Activated CD4-positive, alpha-beta memory T cell treated with anti-CD3 and anti-CD28 coated beads, Interleukin-2, amount 10 ng/mL, durations not matched to agents 7 days and 5 days (primary cell): Measurements from ENCODE around the gene PTGDS. TPM values are rescaled to one million over a fixed set of nuclear protein-coding genes. Genes with fewer than 3 reads are reported as not detected.
A peak's percentile ranks its signal among the peaks of the same experiment; 100 is the strongest.

Experiments
- CTCF ChIA-PET: fragments of 350-600 bp; sonication (Branson Sonifier 250); formaldehyde crosslinking; loops from one replicate; lab custom pipeline; 2021; ENCODE audit warnings: antibody characterized with exemption, inconsistent platforms; lab: Charles Lee
- POLR2A ChIA-PET: fragments of 350-600 bp; sonication (Branson Sonifier 250); formaldehyde crosslinking; loops from one replicate; lab custom pipeline; 2021; ENCODE audit warnings: antibody characterized with exemption; lab: Charles Lee
- DNase-seq: peaks from one replicate; pipeline ENCODE4 v3.0.0-alpha.2; 2020
- H3K27ac Mint-ChIP-seq: one replicate; pipeline ENCODE4 v1.8.0; 2021; ENCODE audit warnings: mild to moderate bottlenecking, mixed read lengths
- H3K27me3 Mint-ChIP-seq: one replicate; pipeline ENCODE4 v1.8.0; 2021; ENCODE audit warnings: mixed read lengths
- H3K36me3 Mint-ChIP-seq: one replicate; pipeline ENCODE4 v1.8.0; 2021; ENCODE audit warnings: low read depth, mixed read lengths
- H3K4me1 Mint-ChIP-seq: one replicate; pipeline ENCODE4 v1.8.0; 2021; ENCODE audit warnings: mixed read lengths
- H3K4me3 Mint-ChIP-seq: one replicate; pipeline ENCODE4 v1.8.0; 2021; ENCODE audit warnings: mild to moderate bottlenecking, mixed read lengths
- H3K9me3 Mint-ChIP-seq: one replicate; pipeline ENCODE4 v1.8.0; 2021; ENCODE audit warnings: mixed read lengths
- total RNA-seq, 2 experiments: library from RNA; stranded (reverse); gene quantifications; one replicate each; pipeline ENCODE4 v1.2.3, GENCODE V29; 2021

PTGDS gene
- total RNA-seq, 2 experiments from 2014 or later: 44.2 to 45.4 TPM

DNA sequence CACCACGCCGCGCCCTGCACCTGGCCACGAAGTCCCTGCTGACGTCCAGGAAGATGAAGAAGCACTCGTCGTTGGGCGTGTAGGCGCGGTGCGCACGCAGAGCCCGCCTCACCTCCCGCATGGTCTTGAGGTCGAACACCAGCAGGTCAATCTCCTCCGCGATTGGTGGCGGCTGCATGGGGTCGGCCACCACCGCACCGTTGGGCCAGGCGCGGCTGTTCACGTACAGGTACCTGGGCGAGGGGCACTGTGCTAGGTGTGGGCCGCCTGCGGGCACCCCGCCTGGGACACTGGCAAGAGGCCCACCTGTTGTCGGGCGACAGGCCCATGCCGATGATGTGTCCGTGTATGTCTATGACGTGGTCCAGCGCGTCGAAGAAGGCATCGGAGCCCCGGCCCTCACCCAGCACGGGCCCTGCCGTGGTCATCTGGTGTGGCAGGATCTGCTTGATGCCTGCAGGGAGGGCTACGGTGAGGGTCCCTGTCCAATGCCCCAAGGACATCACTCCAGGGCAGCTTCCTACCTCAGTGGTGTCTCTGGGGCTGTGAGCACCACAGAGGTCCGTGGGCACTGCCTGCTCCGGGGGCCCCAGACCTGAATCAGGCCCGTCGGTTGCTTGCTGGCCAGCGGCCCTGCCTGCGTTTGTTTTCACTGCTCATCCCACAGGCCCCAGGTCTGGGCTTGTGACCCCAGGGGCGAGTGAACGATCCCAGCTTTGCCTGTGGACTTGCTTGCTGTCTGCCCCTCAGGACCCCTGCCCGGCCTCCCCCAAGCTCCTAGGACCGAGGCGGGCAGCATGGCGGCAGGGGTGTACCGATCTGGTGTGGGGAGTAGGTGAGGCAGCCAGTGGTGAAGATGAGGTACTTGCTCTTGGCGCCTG lies 35.8 kb upstream of the PTGDS start:
- no peaks in the 10 kb centered on the region for H3K9me3 Mint-ChIP-seq
- POLR2A ChIA-PET: no interaction called here
- H3K4me1 Mint-ChIP-seq: peaks cover 19% of the 10 kb centered on the region
- CTCF ChIA-PET: no interaction called here
- no peak for DNase-seq
- H3K36me3 Mint-ChIP-seq: peaks cover 33% of the 10 kb centered on the region
- H3K27ac Mint-ChIP-seq: no peak overlapping the region
- no peak overlapping the region for H3K4me3 Mint-ChIP-seq
- H3K27me3 Mint-ChIP-seq: no peaks in the 10 kb centered on the region

DNA sequence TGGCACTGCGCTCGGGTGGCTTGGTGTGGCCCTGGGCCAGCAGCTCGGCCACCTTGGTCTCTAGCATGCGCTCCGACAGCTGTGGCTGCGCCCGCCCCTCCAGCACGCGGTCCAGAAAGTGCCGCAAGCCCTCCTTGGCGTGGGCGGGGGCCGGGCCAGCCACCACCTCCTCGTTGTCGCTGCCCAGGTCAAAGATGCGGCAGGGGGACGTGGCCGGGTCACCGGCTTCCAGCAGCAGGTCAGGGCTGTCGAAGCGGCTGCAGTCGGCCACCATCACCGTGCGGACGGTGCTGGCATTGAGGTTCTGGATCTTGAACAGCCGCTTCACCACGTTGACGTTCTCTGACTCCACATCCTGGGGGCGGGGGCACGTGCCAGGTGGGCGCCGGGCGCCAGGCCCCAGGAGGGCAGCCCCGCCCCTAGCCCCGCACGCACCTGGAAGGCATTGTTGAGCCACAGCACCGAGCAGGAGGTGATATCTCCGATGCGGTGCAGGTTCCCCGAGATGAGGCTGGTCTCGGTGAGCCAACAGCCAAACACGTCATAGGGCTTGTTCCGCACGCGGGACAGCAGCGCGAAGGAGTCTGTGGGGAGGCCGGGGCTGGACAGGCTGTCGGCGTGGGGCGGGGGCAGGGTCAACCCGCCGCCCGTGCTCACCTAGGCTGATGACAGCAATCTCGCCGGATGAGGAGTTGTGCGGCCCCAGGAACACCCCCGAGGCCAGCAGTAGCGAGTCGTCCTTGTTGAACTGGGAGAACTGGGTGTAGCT lies 35.0 kb upstream of the PTGDS start:
- CTCF ChIA-PET: no interaction called here
- Mint-ChIP-seq H3K27ac (peak overlapping the region; percentile 52), H3K27me3 (no peaks in the 10 kb centered on the region), H3K9me3 (no peaks in the 10 kb centered on the region), H3K4me3 (peak overlapping the region; percentile 67), H3K36me3 (peaks cover 31% of the 10 kb centered on the region), H3K4me1 (peaks cover 18% of the 10 kb centered on the region)
- no peak for DNase-seq
- POLR2A ChIA-PET: interaction anchor here (0.7 kb wide), 1 partner anchor 172 kb away, joined by 3 read pairs; the partner anchor contains the start of gene DPP7

DNA sequence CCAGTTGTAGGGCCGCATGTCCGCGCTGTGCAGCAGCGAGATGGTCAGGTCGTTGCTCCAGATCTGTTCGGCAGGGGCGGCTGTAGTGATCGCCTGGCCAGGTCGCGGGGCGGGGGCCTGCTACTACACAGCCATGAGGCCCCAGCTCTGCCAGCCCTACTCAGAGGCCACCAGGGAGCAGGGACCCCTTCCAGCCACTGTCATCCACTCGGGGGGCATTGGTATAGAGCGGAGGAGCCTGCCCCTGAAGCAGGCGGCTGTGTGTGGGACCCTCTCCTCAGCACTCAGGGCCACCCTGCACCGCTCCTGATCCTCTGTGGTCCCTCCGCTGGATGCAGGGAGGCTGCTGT lies 34.4 kb upstream of the PTGDS start:
- Mint-ChIP-seq H3K9me3 (no peaks in the 10 kb centered on the region), H3K27me3 (no peaks in the 10 kb centered on the region), H3K4me1 (peaks cover 18% of the 10 kb centered on the region), H3K36me3 (peaks cover 30% of the 10 kb centered on the region), H3K4me3 (peak overlapping the region; percentile 67), H3K27ac (peak overlapping the region; percentile 52)
- ChIA-PET CTCF (interaction anchor here (7.2 kb wide), 1 partner anchor 90 kb away, joined by 149 read pairs; the partner anchor contains the start of gene FUT7), POLR2A (interaction anchor here (0.7 to 2.0 kb wide), 3 partner anchors 41 to 172 kb away, joined by 3 to 11 read pairs (median 8); partner anchors contain the start of gene DPP7)
- no peak for DNase-seq

DNA sequence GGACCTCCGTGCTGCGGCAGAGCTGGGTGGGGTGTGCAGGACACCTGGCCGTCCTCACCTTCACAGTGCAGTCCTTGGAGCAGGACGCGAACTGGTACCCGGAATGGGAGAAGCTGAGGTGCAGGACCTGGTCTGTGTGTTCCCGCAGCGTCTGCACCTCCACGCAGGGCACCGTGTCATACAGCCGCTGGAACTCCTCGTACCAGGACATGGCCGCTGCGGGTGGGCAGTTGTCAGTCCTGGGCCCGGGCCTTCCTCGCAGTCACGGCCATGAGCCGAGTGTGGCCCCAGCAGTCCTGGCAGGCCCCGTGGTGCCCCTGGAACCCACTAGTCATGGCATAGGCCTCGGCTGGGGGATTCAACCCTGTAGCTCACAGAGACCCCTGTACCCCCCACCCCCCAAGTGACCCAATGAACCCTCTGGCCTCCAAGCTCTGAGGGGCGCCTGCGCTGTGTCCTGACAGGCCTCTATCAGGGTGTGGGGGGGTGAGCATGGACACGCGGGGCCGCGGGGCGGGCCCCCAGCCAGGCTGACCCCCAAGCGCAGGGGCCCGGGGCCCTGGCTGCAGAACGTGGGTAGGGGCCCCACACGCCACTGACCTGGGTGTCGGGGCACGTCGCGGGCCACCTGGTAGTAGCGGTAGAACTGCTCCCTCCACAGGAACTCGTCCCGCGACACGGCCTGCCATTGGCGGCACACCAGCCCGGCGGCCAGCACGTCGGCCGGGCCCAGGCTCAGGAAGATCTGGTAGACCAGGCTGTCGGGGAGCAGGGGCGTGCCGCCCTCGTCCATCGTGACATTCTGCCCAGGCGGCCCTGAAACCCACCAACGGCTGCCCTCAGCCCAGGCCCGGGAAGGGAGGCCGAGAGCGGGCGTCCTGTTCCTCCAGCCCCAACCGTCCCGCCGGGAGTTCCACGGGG lies 33.8 kb upstream of the PTGDS start:
- peak overlapping the region; percentile 74 for H3K27ac Mint-ChIP-seq

DNA sequence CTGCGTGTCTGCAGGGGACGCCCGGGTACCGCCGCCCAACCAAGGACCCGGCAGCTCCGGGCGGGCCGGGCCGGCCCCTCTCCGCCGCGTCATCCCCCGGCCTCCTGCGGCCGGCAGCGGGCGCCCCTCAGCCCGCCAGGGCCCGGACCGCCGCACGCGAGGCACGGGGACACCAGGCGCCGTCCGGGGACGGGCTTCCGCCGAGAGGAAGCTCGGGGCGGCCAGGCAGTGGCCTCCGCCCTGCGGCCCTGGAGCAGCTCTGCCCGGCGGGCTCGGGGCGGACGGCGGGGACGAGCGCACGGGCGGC lies 33.1 kb upstream of the PTGDS start:
- no peaks in the 10 kb centered on the region for H3K27me3 Mint-ChIP-seq
- peaks cover 27% of the 10 kb centered on the region for H3K36me3 Mint-ChIP-seq
- ChIA-PET POLR2A (interaction anchor here (0.8 to 2.0 kb wide), 13 partner anchors 21 to 136 kb away, joined by 3 to 11 read pairs (median 4); partner anchors contain the start of genes AJM1, PAXX and RABL6), CTCF (interaction anchor here (0.6 to 7.2 kb wide), 3 partner anchors 55 to 123 kb away, joined by 3 to 149 read pairs (median 6); partner anchors contain the start of gene FUT7)
- peak overlapping the region; percentile 80 for H3K4me3 Mint-ChIP-seq
- peak overlapping the region; percentile 74 for H3K27ac Mint-ChIP-seq
- DNase-seq: no peak
- H3K4me1 Mint-ChIP-seq: peaks cover 25% of the 10 kb centered on the region
- no peaks in the 10 kb centered on the region for H3K9me3 Mint-ChIP-seq

More for the DNA sequence above, 33.8 kb upstream of the PTGDS start:
- POLR2A ChIA-PET: interaction anchor here (0.7 to 2.0 kb wide), 13 partner anchors 21 to 171 kb away, joined by 3 to 11 read pairs (median 4); partner anchors contain the start of genes AJM1, DPP7, PAXX and RABL6
- peaks cover 22% of the 10 kb centered on the region for H3K4me1 Mint-ChIP-seq
- H3K9me3 Mint-ChIP-seq: no peaks in the 10 kb centered on the region
- peak overlapping the region; percentile 80 for H3K4me3 Mint-ChIP-seq
- CTCF ChIA-PET: interaction anchor here (0.5 to 7.2 kb wide), 3 partner anchors 31 to 90 kb away, joined by 3 to 149 read pairs (median 3); partner anchors contain the start of gene FUT7
- H3K36me3 Mint-ChIP-seq: peaks cover 30% of the 10 kb centered on the region
- H3K27me3 Mint-ChIP-seq: no peaks in the 10 kb centered on the region
- DNase-seq: peak; percentile 57

DNA sequence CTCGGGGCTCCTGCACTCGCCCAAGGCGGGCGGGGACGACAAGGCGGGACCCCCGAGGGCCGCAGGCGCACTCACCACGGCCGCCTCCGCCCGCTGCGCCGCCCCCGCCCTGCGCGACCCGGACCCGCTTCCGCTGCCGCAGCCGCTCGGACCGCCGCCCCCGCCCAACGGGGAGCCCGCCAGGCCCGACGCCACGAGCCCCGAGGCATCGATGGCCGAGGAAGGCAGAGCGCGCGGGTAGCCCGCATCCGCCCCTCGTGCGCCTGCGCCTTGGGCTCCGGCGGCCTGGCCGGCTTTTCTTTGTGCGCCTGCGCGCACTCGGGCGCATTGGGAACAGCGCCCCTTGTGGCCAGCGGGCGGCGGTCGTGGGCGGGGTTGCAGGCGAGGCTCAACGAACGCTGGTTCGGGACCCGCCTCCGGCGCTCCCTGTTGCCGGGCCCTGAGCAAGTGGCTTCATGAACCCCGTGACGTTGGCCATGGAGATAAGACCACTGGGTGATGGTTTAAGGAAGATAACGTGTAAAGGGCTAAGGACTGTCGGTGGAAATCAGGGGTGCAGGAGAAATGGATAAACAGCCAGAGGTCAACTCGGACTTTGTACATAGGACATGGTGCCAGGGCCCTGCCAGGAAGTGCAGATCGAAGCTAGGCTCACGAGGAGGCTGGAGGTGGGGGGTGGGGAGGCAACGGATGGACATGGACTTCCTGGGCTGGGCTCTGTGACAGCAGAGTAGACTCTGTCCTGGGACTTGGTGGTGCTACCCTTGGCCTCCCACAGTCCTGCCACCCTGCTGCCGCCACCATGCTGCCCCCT lies 32.6 kb upstream of the PTGDS start, which contains the start of the genes C8G and FBXW5:
C8G (plus strand) TSS at position 725 of the 814 bp plus-strand sequence; CDS start at position 803, 78 bp downstream.
FBXW5 (minus strand) TSS at position 220 of the 814 bp plus-strand sequence. CDS start 655 bp downstream, outside the sequence.
- H3K4me1 Mint-ChIP-seq: peaks cover 25% of the 10 kb centered on the region
- no peaks in the 10 kb centered on the region for H3K27me3 Mint-ChIP-seq
- peak within 1 kb of the TSS; percentile 77 for H3K27ac Mint-ChIP-seq
- DNase-seq: peak; percentile 96
- peaks cover 22% of the 10 kb centered on the region for H3K36me3 Mint-ChIP-seq
- ChIA-PET CTCF (interaction anchor here (0.6 to 7.2 kb wide), 3 partner anchors 54 to 123 kb away, joined by 3 to 149 read pairs (median 6); partner anchors contain the start of gene FUT7), POLR2A (interaction anchor here (0.8 to 3.9 kb wide), 14 partner anchors 15 to 137 kb away, joined by 3 to 19 read pairs (median 4); partner anchors contain the start of genes AJM1, PAXX and RABL6)
- no peaks in the 10 kb centered on the region for H3K9me3 Mint-ChIP-seq
- peak within 1 kb of the TSS; percentile 80 for H3K4me3 Mint-ChIP-seq

DNA sequence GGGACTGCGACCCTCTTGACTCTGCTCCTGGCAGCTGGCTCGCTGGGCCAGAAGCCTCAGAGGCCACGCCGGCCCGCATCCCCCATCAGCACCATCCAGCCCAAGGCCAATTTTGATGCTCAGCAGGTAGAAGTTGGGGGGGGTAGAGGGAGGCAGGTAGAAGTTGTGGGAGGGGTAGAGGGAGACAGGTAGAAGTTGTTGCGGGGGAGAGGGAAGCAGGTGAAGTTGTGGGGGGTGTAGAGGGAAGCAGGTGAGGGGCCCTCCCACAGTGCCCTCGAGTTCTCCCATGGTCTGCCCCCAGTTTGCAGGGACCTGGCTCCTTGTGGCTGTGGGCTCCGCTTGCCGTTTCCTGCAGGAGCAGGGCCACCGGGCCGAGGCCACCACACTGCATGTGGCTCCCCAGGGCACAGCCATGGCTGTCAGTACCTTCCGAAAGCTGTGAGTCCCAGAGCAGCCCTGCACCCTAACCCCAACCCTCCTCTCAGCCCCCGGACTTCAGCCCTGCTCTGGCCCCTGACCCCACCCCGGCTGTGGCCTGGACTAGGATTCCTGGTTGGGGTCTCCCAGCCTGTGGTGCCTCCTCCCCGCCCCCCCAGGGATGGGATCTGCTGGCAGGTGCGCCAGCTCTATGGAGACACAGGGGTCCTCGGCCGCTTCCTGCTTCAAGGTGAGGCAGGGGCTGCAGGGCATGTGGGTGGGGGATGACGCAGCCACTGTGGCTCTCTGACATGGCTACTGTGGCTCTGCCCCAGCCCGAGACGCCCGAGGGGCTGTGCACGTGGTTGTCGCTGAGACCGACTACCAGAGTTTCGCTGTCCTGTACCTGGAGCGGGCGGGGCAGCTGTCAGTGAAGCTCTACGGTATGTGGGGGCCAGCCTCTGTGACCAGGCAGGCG lies 31.7 kb upstream of the PTGDS start:
- Mint-ChIP-seq H3K4me3 (peak overlapping the region; percentile 48), H3K4me1 (peaks cover 26% of the 10 kb centered on the region), H3K36me3 (peaks cover 21% of the 10 kb centered on the region), H3K9me3 (no peaks in the 10 kb centered on the region), H3K27me3 (no peaks in the 10 kb centered on the region), H3K27ac (no peak overlapping the region)
- POLR2A ChIA-PET: interaction anchor here (0.6 to 3.9 kb wide), 4 partner anchors 14 to 102 kb away, joined by 3 to 19 read pairs (median 4); no protein-coding TSS in a partner anchor
- CTCF ChIA-PET: interaction anchor here (1.0 to 7.2 kb wide), 3 partner anchors 15 to 88 kb away, joined by 3 to 149 read pairs (median 3); partner anchors contain the start of genes FUT7 and PAXX
- DNase-seq: no peak

DNA sequence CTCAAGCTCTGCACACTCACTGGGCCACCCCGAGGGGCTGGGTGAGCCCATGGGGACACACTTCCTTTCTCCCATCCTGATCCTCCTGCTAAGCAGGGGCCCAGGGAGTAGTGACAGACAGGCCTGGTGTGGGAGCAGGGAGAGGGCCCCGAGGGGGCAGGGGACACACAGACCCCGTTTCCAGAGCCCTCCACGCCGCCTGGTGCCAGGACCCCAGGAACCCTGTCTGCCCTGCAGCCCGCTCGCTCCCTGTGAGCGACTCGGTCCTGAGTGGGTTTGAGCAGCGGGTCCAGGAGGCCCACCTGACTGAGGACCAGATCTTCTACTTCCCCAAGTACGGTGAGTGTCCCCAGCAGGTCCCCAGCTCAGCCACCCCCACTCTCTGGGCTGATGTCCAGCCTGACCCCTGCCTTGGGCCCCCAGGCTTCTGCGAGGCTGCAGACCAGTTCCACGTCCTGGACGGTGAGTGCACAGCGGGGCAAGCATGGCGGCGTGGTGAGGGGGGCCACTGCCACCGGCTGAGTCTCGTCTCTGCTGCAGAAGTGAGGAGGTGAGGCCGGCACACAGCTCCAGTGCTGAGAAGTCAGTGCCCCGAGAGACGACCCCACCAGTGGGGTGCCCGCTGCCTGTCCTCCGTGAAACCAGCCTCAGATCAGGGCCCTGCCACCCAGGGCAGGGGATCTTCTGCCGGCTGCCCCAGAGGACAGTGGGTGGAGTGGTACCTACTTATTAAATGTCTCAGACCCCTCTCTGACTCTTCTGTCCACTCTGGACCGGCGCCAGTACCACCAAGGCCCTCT lies 30.9 kb upstream of the PTGDS start:
- peaks cover 14% of the 10 kb centered on the region for H3K36me3 Mint-ChIP-seq
- ChIA-PET CTCF (interaction anchor here (0.7 to 7.2 kb wide), 5 partner anchors 9 to 87 kb away, joined by 3 to 149 read pairs (median 3); partner anchors contain the start of genes FUT7 and PAXX), POLR2A (interaction anchor here (0.6 to 3.9 kb wide), 3 partner anchors 14 to 103 kb away, joined by 3 to 19 read pairs (median 4); no protein-coding TSS in a partner anchor)
- H3K27ac Mint-ChIP-seq: no peak overlapping the region
- DNase-seq: no peak
- no peaks in the 10 kb centered on the region for H3K9me3 Mint-ChIP-seq
- H3K4me1 Mint-ChIP-seq: peaks cover 26% of the 10 kb centered on the region
- no peak overlapping the region for H3K4me3 Mint-ChIP-seq
- H3K27me3 Mint-ChIP-seq: no peaks in the 10 kb centered on the region

DNA sequence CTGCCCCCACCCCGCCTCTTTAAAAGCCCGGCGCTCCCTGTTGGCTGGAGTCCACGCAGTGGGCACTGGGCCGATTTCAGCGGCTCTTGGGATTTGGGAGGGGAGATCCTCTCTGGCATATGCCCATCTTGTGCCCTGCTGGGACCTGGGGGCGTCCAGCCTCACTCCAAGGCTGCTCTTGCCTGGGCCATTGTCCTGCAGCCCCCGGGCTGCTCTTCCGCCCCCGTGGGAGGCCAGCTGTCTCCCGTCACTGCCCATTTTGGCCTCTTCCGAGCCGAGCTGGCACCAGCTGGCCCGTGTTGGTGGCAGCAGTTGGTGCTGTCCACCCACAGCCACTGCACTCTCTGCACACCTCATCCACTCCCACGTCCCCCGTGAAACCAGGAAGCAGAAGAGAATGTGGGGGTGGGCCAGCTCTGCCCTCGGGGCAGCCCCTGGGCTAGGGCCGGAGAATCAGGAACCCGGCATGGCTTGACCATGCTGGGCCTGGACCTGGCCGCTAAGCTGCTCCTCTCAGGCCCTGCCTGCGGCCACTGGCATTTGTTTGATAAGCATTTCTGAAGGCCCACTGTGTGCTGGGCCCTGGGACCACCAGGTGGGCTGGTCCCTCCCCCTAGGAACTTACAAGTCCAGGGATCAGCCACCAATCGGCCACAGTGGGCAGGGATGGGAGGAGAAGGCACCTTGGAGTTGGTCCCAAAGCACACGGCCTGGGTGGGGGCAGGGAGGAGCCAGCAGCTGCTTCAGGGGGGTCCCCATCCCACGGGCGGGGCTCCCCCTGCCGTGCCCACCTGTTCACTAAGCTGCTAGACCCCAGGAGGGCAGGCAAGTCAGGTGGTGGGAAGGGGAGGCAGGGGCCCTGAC lies 30.0 kb upstream of the PTGDS start:
- POLR2A ChIA-PET: interaction anchor here (0.9 to 3.9 kb wide), 6 partner anchors 13 to 82 kb away, joined by 3 to 19 read pairs (median 7); partner anchors contain the start of gene PAXX
- H3K9me3 Mint-ChIP-seq: no peaks in the 10 kb centered on the region
- peak overlapping the region; percentile 32 for H3K4me3 Mint-ChIP-seq
- H3K36me3 Mint-ChIP-seq: peaks cover 7% of the 10 kb centered on the region
- no peak overlapping the region for H3K27ac Mint-ChIP-seq
- DNase-seq: no peak
- peaks cover 24% of the 10 kb centered on the region for H3K4me1 Mint-ChIP-seq
- H3K27me3 Mint-ChIP-seq: no peaks in the 10 kb centered on the region
- CTCF ChIA-PET: interaction anchor here (0.7 to 7.2 kb wide), 18 partner anchors 10 to 159 kb away, joined by 3 to 149 read pairs (median 5); partner anchors contain the start of genes AJM1, FUT7, PAXX and RABL6
